ENCODE results near the gene STKLD1.
"Not testable (repeated sequence)": the region's sequence is repeated elsewhere in the genome, so short reads cannot be mapped to it uniquely, and the experiment has no call there.

Gene STKLD1

DNA sequence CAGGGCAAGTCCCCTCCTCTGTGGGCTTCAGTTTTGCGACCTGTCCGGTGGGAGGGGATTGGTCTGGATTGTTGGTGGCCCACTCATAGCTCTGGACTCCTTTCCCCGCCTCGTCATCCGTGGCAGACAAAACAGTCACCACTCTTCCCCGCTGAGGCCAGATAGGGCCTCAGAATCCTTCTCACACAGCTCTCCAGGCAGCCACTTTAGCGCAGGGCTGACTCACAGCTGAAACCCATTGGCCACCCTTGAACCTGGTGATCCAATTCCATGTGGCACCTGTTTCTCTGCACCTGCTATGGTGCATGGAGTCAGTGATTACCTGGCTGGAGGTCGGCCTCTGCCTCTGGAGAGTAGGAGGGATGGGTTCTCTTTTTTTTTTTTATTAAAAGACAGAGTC is 67.8 kb downstream of the STKLD1 start:
- DNase-seq (ENCODE audit: low read depth in 2 of 2): no peak

DNA sequence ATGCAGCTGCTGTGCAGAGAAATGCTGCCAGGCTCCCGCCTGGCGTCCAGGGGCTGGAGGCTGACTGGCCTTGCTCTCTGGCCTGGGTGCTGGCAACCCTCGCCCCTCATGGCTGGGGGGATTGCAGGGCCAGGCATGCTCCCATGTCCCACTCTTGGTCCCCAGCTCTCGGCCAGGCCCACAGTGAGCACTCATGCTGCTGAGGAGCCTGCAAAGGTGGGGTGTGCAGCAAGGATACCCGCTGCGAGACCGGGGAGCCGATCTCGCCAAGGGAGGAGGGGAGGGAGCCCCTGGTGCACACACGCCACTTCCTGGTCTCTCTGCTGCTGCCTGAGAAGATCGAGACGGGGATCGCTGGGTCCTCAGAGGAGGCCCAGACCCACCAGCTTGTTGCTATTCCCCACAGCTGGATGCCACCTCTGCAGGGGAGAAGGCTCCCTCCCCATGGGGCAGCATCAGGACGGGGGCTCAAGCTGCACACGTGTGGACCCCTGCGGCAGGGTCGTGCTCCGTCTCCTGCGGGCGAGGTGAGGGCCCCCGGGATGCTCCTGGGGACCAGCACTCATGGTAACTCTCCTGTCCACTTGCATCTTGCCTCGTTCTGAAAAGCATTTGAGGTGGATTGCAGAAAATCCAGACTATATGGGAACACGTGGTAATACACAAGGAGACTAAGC is 69.3 kb downstream of the STKLD1 start:
- no peak for DNase-seq (ENCODE audit: low read depth in 2 of 2)

DNA sequence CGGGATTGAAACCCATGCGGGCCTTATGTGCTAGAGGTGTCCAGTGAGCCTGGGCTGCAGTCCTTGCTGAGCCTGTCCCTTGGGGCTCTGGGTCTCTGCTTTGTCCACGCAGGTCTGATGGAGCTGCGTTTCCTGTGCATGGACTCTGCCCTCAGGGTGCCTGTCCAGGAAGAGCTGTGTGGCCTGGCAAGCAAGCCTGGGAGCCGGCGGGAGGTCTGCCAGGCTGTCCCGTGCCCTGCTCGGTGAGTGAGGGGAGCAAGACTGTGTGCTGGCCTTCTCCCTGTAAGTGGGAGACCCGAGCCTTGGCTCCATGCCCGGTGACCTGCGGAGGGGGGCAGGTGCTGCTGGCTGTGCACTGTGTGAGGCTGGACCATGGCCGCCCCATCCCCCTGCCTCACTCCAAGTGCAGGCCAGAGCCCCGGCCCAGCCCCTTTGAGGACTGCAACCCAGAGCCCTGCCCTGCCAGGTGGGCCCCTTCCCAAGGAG is 72.4 kb downstream of the STKLD1 start:
- no peak for DNase-seq (ENCODE audit: low read depth in 2 of 2)

DNA sequence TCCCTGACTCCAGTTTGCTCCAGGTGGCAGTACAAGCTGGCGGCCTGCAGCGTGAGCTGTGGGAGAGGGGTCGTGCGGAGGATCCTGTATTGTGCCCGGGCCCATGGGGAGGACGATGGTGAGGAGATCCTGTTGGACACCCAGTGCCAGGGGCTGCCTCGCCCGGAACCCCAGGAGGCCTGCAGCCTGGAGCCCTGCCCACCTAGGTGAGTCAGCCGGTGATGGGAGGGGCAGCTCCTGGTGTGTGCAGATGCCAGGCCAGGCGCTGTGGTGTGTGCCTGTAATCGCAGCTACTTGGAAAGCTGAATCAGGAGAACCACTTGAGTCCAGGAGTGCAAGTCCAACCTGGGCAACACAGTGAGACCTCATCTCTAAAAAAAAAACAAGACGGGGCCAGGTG is 73.6 kb downstream of the STKLD1 start:
- DNase-seq (ENCODE audit: low read depth in 2 of 2): no peak

DNA sequence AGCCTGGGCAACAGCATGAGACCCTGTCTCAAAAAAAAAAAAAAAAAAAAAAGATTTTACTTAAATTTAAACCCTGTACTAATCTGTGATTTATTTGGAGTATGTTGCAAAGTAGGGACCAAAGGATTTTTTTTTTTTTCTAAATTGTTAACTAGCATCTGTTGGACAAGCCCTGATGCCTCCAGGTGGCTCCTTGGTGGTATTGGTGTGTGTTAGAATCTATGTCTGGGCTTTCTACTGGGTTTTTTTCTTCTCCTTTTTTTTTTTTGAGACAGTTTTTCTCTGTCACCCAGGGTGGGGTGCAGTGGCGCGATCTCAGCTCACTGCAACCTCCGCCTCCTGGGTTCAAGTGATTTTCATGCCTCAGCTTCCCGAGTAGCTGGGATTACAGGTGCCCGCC is 75.7 kb downstream of the STKLD1 start:
- not testable (repeated sequence) for DNase-seq (ENCODE audit: low read depth in 2 of 2)

DNA sequence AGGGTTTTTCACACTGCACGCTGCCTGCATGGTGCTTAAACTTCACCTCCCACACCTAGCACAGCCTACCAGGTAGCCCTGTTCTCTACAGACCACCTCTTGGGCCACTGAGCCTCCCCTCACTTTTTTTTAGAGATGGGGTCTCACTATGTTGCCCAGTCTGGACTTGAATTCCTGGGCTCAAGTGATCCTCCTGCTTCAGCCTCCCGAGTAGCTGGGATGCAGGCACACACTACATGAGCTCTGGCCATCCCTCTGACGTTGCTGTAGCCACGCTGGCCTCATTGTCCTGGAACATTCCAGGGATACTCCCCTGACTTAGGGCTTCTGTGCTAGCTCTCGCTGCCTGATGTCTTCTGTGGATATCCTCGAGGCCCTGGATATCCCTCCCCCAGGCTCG is 76.4 kb downstream of the STKLD1 start:
- no peak for DNase-seq (ENCODE audit: low read depth in 2 of 2)

DNA sequence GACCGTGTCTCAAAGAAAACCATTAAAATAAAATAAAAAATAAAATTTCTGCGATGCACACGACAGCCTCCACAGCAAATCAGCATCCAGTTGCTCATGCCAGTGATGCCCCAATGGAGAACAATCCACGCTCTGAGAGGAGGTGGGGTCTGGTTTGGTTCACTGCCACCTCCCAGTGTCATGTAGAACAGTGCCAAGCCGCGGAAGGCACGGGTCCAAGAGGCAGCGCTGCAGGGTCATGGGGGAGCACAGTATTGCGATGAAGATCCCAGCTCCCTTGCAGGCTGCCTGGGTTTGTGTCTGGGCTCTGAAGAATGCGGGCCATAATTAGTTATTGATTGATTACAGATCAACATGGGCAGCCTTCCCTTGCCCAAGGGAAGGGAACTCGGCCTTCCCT is 77.5 kb downstream of the STKLD1 start:
- no peak for DNase-seq (ENCODE audit: low read depth in 2 of 2)

DNA sequence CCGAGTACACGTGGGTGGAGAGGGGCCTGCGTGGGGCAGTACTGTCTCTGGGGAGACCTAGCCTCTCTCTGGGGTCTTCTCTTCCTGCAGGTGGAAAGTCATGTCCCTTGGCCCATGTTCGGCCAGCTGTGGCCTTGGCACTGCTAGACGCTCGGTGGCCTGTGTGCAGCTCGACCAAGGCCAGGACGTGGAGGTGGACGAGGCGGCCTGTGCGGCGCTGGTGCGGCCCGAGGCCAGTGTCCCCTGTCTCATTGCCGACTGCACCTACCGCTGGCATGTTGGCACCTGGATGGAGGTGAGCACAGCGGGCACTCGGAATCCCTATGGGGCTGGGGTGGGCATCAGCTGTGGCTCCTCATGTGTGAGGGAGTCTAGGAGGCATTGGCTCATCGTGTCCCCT is 78.2 kb downstream of the STKLD1 start:
- no peak for DNase-seq (ENCODE audit: low read depth in 2 of 2)

DNA sequence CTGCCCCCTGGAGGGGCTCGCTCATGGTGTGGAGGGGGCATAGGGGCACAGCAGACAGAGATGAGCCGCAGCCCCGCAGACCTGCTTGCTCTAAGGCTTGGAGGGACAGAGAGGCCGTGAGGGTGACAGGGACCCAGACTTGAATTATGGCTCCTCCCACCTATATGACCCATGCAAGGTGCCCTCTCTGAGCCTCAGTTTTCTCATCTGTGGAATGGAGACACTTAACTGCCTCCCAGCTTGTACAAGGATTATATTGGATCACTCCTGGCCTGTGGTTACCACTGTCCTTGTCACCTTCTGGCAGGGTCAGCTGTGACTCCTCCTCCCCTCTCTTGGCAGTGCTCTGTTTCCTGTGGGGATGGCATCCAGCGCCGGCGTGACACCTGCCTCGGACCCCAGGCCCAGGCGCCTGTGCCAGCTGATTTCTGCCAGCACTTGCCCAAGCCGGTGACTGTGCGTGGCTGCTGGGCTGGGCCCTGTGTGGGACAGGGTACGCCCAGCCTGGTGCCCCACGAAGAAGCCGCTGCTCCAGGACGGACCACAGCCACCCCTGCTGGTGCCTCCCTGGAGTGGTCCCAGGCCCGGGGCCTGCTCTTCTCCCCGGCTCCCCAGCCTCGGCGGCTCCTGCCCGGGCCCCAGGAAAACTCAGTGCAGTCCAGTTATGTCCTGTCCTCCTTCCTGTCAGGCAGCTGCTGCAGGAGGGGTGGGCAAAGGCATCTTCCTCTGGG is 78.9 kb downstream of the STKLD1 start:
- DNase-seq (ENCODE audit: low read depth in 2 of 2): no peak
